Lung (tissue), 12 donors: ENCODE measurements around the gene MRPL44. TPM values are rescaled to one million over a fixed set of nuclear protein-coding genes. Genes with fewer than 3 reads are reported as not detected.

Source experiments
- ATAC-seq: fragments of 200-7000 bp; cut with Tn5 transposase; one replicate; pipeline ENCODE4 v1.9.1; 2020; ENCODE audit warnings: moderate number of reproducible peaks; ENCODE audit not compliant: insufficient read depth, low FRiP score
- DNase-seq, 3 donors: peaks; one replicate each; pipeline ENCODE4 v3.0.0-alpha.2; 2013 to 2017
- H3K27ac ChIP-seq, 2 donors: one replicate each; pipeline ENCODE4 v1.5.1; 2013; ENCODE audit warnings: mild to moderate bottlenecking in 2 of 2, moderate library complexity in 2 of 2, control low read depth in 1 of 2, inconsistent platforms in 1 of 2, low read depth in 1 of 2, low read length in 1 of 2
- H3K27me3 ChIP-seq, 3 donors: one replicate each; pipeline ENCODE4 v1.5.1; 2013; ENCODE audit warnings: low read length in 2 of 3; ENCODE audit not compliant: control insufficient read depth in 3 of 3, insufficient read depth in 3 of 3
- H3K36me3 ChIP-seq, 4 donors: one replicate each; pipeline ENCODE4 v1.5.1; 2013; ENCODE audit warnings: low read length in 4 of 4, mild to moderate bottlenecking in 1 of 4, moderate library complexity in 1 of 4; ENCODE audit not compliant: control insufficient read depth in 4 of 4, insufficient read depth in 4 of 4
- H3K4me1 ChIP-seq, 5 donors: one replicate each; pipeline ENCODE4 v1.5.1; 2013; ENCODE audit warnings: low read length in 5 of 5, mild to moderate bottlenecking in 2 of 5, moderate library complexity in 1 of 5; ENCODE audit not compliant: control insufficient read depth in 5 of 5, insufficient read depth in 5 of 5
- H3K4me3 ChIP-seq: one replicate; pipeline ENCODE4 v1.5.1; 2013; ENCODE audit warnings: mild to moderate bottlenecking, control low read depth, moderate library complexity
- H3K9ac ChIP-seq, 2 donors: one replicate each; pipeline ENCODE4 v1.5.1; 2013; ENCODE audit warnings: low read length in 2 of 2, control low read depth in 1 of 2; ENCODE audit not compliant: insufficient read depth in 1 of 2
- H3K9me3 ChIP-seq, 4 donors: one replicate each; pipeline ENCODE4 v1.5.1; 2013; ENCODE audit warnings: low read length in 3 of 4, mild to moderate bottlenecking in 1 of 4, moderate library complexity in 1 of 4; ENCODE audit not compliant: control insufficient read depth in 4 of 4, insufficient read depth in 3 of 4
- CTCF ChIP-seq: IDR thresholded peaks from 2 replicates; pipeline ENCODE4 v1.5.1; 2012; ENCODE audit warnings: mild to moderate bottlenecking; ENCODE audit errors: control extremely low read depth, extremely low read depth
- WGBS, 2 donors: extraction: QIAGEN DNeasy Blood & Tissue Kit; methylation state at CpG; one replicate each; pipeline ENCODE4 v1.1.7; 2013; 5-methylcytosine and 5-hydroxymethylcytosine counted together
- polyA plus RNA-seq, 2 donors: library from polyadenylated mRNA; stranded (reverse); fragments of 200-250 nt; gene quantifications; one replicate each; pipeline ENCODE4 v1.2.1, GENCODE V29; 2013
- total RNA-seq, 2 donors: library from RNA; depleted of rRNA in 1 of 2; stranded (reverse); fragments of >200 nt in 1 of 2; gene quantifications; one replicate each; pipeline ENCODE4 v1.2.1, GENCODE V29; 2014 to 2021
- donor health status: control.
- donor health status: control.
- donor health status: Bipolar disorder and iron deficiency.
- donor health status: healthy.
- donor health status: DM: yes; HTN: yes; CAD: no.

MRPL44 gene
- total and polyA plus RNA-seq, 4 donors: 20.4 to 23.1 (median 21.5) TPM

DNA sequence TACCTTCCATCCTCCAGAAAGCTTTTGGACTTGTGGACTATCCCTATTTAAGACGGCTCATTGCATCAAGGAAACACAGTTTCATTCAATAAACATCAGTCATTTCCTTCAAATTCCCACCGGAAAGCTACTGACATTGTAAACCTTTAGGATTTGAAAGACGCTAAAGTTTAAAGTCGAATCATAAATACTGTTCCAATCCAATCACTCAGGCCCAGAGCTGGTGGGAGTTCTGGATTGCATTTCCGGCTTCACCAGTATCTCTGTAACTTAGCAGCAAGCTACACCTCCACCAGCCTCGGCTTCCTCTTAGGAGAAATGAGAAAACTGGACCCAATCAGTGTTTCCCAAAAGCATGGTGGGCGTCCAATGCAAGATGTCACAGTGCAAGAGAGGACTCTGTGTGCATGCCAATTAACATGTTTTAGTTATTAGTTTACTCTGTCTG is 13.7 kb upstream of the MRPL44 start:
- peaks cover 0 to 22% (median 14%) of the 10 kb centered on the region in 5 donors for H3K4me1 ChIP-seq
- no peak for ATAC-seq

GRCh38 chr2:223944166-223944702 is 13.0 kb upstream of the MRPL44 start:
- TF ChIP-seq CTCF: no peak
- 0 to 2% methylated on average over 46 of the region's 46 CpGs for WGBS, 2 donors
- peaks cover 0 to 4% (median 0%) of the 10 kb centered on the region in 4 donors for H3K36me3 ChIP-seq
- H3K27ac ChIP-seq: peak overlapping the region; percentile 91 to 98
- H3K4me3 ChIP-seq: peak overlapping the region; percentile 99
- no peaks in the 10 kb centered on the region for H3K27me3 ChIP-seq
- H3K9ac ChIP-seq: peak overlapping the region; percentile 25 to 71
- H3K9me3 ChIP-seq: no peaks in the 10 kb centered on the region
- DNase-seq (peak; percentile 39 to 57 (median 48)), ATAC-seq (peak; percentile 57)
- peaks cover 0 to 20% (median 11%) of the 10 kb centered on the region in 5 donors for H3K4me1 ChIP-seq

More for the DNA sequence above, 13.7 kb upstream of the MRPL44 start:
- H3K27me3 ChIP-seq: no peaks in the 10 kb centered on the region
- DNase-seq: peak in 2 of 3 donors; percentile 39 to 49
- H3K36me3 ChIP-seq: peaks cover 0 to 4% (median 0%) of the 10 kb centered on the region in 4 donors
- H3K9me3 ChIP-seq: no peaks in the 10 kb centered on the region
- H3K4me3 ChIP-seq: no peak overlapping the region
- no peak overlapping the region for H3K27ac ChIP-seq
- TF ChIP-seq CTCF: no peak
- H3K9ac ChIP-seq: peak overlapping the region in 1 of 2 donors; percentile 71
- 27 to 33% methylated on average over 7 of the region's 7 CpGs for WGBS, 2 donors

DNA sequence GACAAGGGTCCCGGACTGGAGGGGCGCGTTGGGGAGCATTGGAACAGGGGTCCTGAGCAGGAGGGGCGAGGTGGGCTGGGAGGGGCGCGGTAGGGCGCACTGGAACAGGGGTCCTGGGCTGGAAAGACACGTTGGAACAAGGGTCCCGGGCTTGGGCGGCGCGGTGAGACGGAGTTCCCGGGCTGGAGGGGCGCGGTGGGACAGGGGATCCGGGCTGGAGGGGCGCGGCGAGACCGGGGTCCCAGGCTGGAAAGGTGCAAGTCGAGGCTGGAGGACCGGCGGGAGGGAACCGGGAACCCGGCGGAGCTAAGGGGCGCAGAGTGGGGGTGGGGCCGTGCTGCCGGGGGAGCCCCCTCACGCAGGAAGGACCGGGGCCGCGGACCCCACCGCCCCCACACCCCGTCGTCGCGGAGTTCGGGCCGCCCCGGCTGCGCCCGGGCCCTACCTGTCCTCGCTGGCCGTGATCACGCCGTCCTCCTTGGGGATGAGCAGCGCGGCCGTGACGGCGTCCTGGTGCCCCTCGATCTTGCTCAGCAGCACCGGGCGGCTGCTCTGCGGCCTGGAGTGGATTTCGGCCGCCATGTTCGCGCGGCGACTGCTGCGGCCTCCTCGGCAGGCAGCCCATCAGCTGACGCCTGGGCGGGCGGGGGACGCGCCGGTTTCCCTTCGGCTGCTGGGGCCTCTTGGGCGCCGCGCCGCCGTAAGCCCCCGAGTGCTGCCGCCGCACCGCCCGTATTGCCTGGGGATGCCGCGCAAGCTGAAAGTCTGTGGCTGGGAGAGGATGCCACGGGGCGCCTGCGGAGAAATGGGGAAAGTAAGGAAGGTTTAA is 12.3 kb upstream of the MRPL44 start, which contains the start of gene WDFY1:
WDFY1 (minus strand) TSS at position 633 of the 829 bp plus-strand sequence; CDS start at position 582, 51 bp downstream.
- H3K4me1 ChIP-seq: peaks cover 0 to 15% (median 12%) of the 10 kb centered on the region in 5 donors
- H3K27me3 ChIP-seq: no peaks in the 10 kb centered on the region
- peak within 1 kb of the TSS; percentile 99 for H3K4me3 ChIP-seq
- H3K9me3 ChIP-seq: no peaks in the 10 kb centered on the region
- WGBS, 2 donors: 0 to 1% methylated on average over 64 to 87 of the region's 87 CpGs
- H3K36me3 ChIP-seq: peaks cover 0 to 4% (median 0%) of the 10 kb centered on the region in 4 donors
- no peak for TF ChIP-seq CTCF
- H3K9ac ChIP-seq: peak within 1 kb of the TSS; percentile 25 to 71
- H3K27ac ChIP-seq: peak within 1 kb of the TSS; percentile 91 to 98
- ATAC-seq (peak; percentile 96), DNase-seq (peak; percentile 93 to 96 (median 93))
